Panc1 (cell line): ENCODE measurements around the gene FANCC. TPM values are rescaled to one million over a fixed set of nuclear protein-coding genes. Genes with fewer than 3 reads are reported as not detected.

Source experiments
- ATAC-seq: fragments of 200-7000 bp; cut with Tn5 transposase; 2 replicates; pipeline ENCODE4 v1.9.1; 2020; ENCODE audit warnings: mild to moderate bottlenecking, moderate library complexity
- BruUV-seq: library from RNA; stranded (reverse); fragments of 400-500 nt; replicated peaks from 2 replicates; lab custom pipeline; 2021; lab: Mats Ljungman, UMichigan
- CTCF ChIA-PET: fragments of 300-600 bp; sonication (Branson Sonifier 250); formaldehyde crosslinking; loops from one replicate; lab custom pipeline; 2022; ENCODE audit warnings: antibody characterized with exemption; lab: Charles Lee
- POLR2A ChIA-PET: fragments of 300-600 bp; sonication (Branson Sonifier 250); formaldehyde crosslinking; loops from one replicate; lab custom pipeline; 2022; ENCODE audit warnings: antibody characterized with exemption; lab: Charles Lee
- DNase-seq: peaks from one replicate; pipeline ENCODE4 v3.0.0-alpha.2; 2010; ENCODE audit warnings: low read depth, low spot score
- H3K27ac ChIP-seq: 2 replicates; pipeline ENCODE4 v1.5.1; 2011; ENCODE audit warnings: mild to moderate bottlenecking, low read length, inconsistent platforms
- H3K27me3 ChIP-seq: fragments of 200-500 bp; sonication (Bioruptor generic); 2 replicates; pipeline ENCODE4 v1.6.0; 2014; ENCODE audit warnings: low read length, inconsistent platforms; ENCODE audit not compliant: control insufficient read depth, insufficient read depth
- H3K36me3 ChIP-seq: fragments of 200-500 bp; sonication (Bioruptor generic); 2 replicates; pipeline ENCODE4 v1.5.1; 2014; ENCODE audit warnings: inconsistent platforms, mild to moderate bottlenecking, low read length, moderate library complexity; ENCODE audit not compliant: control insufficient read depth, insufficient read depth
- H3K4me1 ChIP-seq: 2 replicates; pipeline ENCODE4 v1.5.1; 2011; ENCODE audit warnings: inconsistent platforms, mild to moderate bottlenecking, low read length, moderate library complexity; ENCODE audit not compliant: control insufficient read depth, insufficient read depth
- H3K4me3 ChIP-seq, 2 experiments: 2 replicates each; pipeline ENCODE4 v1.5.1; 2011 to 2012; ENCODE audit warnings: low read depth in 2 of 2, low read length in 2 of 2, mild to moderate bottlenecking in 2 of 2, inconsistent platforms in 1 of 2, moderate library complexity in 1 of 2
- H3K9me3 ChIP-seq: fragments of 200-500 bp; sonication (Bioruptor generic); 2 replicates; pipeline ENCODE4 v1.5.1; 2014; ENCODE audit warnings: low read depth, mild to moderate bottlenecking, inconsistent platforms, low read length, moderate library complexity; ENCODE audit not compliant: control insufficient read depth, insufficient read depth
- POLR2AphosphoS5 ChIP-seq: IDR thresholded peaks from 2 replicates; pipeline ENCODE4 v1.6.1; 2012; ENCODE audit warnings: mild to moderate bottlenecking, low read depth, low read length, moderate library complexity
- SIN3A ChIP-seq: IDR thresholded peaks from 2 replicates; pipeline ENCODE4 v1.6.1; 2012; ENCODE audit warnings: low read depth, mild to moderate bottlenecking, low read length, moderate library complexity, borderline replicate concordance; ENCODE audit not compliant: insufficient read depth
- TCF7L2 ChIP-seq: IDR thresholded peaks from 2 replicates; pipeline ENCODE4 v1.6.1; 2011; ENCODE audit warnings: mild to moderate bottlenecking, low read depth, low read length, inconsistent platforms
- in situ Hi-C: cut with HindIII; loops from 2 replicates; pipeline ENCODE4 v1.10.0; 2016; ENCODE audit warnings: low sequenced_read_pairs, low pct_unique_long_range_greater_than_20kb
- intact Hi-C: fragments of 100-400 bp; cut with micrococcal nuclease; formaldehyde crosslinking; loops from one replicate; pipeline ENCODE4 v1.10.0; 2022; ENCODE audit not compliant: unreplicated experiment
- total RNA-seq: library from RNA; stranded (reverse); gene quantifications from one replicate; pipeline ENCODE4 v1.2.1, GENCODE V29; 2021; ENCODE audit not compliant: unreplicated experiment
- TF ChIP-seq, protein P1 (sequence below), 2 experiments: IDR thresholded peaks; 2 replicates each; pipeline ENCODE4 v1.6.1; 2011 to 2012; ENCODE audit warnings: low read depth in 2 of 2, control low read depth in 1 of 2, low read length in 1 of 2, mild to moderate bottlenecking in 1 of 2, moderate library complexity in 1 of 2; ENCODE audit not compliant: insufficient read depth in 1 of 2
- TF ChIP-seq, protein P2 (sequence below): fragments of 450-650 bp; IDR thresholded peaks from 2 replicates; pipeline ENCODE4 v1.5.1; 2017; ENCODE audit warnings: mild to moderate bottlenecking

FANCC gene
- total RNA-seq, 1 experiment from 2014 or later: 17.8 TPM

DNA sequence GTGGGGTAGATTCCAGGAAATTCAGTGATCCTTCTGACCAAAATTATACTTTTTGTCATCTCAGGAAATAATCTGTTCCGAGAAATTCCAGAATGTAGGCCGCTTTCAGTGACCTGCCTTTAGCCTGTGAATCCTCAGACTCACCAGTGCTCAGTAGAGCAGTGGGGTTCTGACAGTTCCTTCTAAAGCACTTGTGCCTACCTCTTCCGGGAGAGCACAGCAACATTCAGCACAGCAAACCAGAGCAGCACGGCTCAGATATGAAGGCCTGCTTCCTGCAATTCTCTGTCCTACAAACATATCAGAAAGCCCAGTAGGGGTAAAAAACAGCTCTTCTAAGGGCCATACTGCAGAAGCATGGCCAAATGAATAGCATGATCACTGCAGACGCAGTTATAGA, 15.0 kb downstream of the FANCC start:
- no peak for DNase-seq
- no peak for ATAC-seq
- H3K9me3 ChIP-seq: no peaks in the 10 kb centered on the region
- TF ChIP-seq POLR2AphosphoS5: no peak
- TF ChIP-seq, protein P1, sequence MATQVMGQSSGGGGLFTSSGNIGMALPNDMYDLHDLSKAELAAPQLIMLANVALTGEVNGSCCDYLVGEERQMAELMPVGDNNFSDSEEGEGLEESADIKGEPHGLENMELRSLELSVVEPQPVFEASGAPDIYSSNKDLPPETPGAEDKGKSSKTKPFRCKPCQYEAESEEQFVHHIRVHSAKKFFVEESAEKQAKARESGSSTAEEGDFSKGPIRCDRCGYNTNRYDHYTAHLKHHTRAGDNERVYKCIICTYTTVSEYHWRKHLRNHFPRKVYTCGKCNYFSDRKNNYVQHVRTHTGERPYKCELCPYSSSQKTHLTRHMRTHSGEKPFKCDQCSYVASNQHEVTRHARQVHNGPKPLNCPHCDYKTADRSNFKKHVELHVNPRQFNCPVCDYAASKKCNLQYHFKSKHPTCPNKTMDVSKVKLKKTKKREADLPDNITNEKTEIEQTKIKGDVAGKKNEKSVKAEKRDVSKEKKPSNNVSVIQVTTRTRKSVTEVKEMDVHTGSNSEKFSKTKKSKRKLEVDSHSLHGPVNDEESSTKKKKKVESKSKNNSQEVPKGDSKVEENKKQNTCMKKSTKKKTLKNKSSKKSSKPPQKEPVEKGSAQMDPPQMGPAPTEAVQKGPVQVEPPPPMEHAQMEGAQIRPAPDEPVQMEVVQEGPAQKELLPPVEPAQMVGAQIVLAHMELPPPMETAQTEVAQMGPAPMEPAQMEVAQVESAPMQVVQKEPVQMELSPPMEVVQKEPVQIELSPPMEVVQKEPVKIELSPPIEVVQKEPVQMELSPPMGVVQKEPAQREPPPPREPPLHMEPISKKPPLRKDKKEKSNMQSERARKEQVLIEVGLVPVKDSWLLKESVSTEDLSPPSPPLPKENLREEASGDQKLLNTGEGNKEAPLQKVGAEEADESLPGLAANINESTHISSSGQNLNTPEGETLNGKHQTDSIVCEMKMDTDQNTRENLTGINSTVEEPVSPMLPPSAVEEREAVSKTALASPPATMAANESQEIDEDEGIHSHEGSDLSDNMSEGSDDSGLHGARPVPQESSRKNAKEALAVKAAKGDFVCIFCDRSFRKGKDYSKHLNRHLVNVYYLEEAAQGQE (IDR thresholded peaks at IDR 0.05; ENCODE audit: insufficient read depth in 1 of 2, low read depth in 2 of 2, low read length in 1 of 2): no peak
- no peak for TF ChIP-seq SIN3A
- TF ChIP-seq TCF7L2: no peak
- TF ChIP-seq, protein P2, sequence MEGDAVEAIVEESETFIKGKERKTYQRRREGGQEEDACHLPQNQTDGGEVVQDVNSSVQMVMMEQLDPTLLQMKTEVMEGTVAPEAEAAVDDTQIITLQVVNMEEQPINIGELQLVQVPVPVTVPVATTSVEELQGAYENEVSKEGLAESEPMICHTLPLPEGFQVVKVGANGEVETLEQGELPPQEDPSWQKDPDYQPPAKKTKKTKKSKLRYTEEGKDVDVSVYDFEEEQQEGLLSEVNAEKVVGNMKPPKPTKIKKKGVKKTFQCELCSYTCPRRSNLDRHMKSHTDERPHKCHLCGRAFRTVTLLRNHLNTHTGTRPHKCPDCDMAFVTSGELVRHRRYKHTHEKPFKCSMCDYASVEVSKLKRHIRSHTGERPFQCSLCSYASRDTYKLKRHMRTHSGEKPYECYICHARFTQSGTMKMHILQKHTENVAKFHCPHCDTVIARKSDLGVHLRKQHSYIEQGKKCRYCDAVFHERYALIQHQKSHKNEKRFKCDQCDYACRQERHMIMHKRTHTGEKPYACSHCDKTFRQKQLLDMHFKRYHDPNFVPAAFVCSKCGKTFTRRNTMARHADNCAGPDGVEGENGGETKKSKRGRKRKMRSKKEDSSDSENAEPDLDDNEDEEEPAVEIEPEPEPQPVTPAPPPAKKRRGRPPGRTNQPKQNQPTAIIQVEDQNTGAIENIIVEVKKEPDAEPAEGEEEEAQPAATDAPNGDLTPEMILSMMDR: no peak
- H3K27me3 ChIP-seq: no peaks in the 10 kb centered on the region
- H3K4me1 ChIP-seq: peaks cover 16% of the 10 kb centered on the region
- in situ Hi-C loops (no loop called here), intact Hi-C loops (no loop called here)
- no TSS peak for BruUV-seq
- POLR2A ChIA-PET: no interaction called here
- H3K36me3 ChIP-seq: no peaks in the 10 kb centered on the region
- CTCF ChIA-PET: no interaction called here
- H3K4me3 ChIP-seq: no peak overlapping the region
- H3K27ac ChIP-seq: no peak overlapping the region

DNA sequence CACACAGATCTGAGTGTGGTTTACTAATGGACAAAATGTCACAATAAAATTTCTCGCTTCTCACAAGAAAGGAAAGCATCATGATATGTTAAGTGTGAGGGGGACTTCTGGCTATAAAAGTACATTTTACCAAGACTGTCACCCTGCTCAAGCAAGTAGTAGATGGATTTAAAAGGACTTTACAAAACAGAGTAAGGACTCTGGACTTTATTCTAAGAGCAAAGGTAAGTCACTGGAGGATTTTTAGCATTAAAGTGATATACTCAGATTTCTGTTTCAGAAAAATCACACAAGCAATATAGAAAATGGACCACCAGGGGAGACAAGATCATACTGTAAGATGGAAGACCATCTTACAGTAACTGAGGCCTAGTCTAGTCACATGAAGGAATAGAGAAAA, 19.7 kb downstream of the FANCC start:
- in situ Hi-C loops: no loop called here
- intact Hi-C loops: no loop called here
- ChIA-PET CTCF (no interaction called here), POLR2A (no interaction called here)
- Histone ChIP-seq H3K4me3 (no peak overlapping the region), H3K4me1 (no peaks in the 10 kb centered on the region), H3K36me3 (no peaks in the 10 kb centered on the region), H3K27ac (no peak overlapping the region), H3K27me3 (no peaks in the 10 kb centered on the region), H3K9me3 (no peaks in the 10 kb centered on the region)
- BruUV-seq: no TSS peak
- TF ChIP-seq POLR2AphosphoS5: no peak
- ATAC-seq (no peak), DNase-seq (no peak)

DNA sequence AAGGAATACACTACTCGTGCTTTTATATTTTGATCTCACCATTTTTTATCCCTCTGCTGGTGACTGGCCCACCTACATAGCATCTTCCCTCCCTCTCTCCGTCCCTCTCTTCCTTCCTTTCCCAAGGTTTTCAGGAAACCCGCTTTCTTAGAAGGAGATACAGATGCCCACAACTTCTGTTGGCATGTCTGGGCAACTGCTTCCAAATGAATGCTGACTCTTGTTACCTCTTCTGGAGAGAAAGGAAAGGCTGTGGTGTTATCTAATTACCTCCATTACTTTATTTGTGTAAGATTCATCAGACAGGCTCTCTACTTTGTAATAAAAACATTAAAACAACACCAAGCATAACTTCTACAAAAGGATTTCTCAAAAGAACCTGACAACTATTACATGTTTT, 20.2 kb downstream of the FANCC start:
- intact Hi-C loops: no loop called here
- ATAC-seq: no peak
- no peaks in the 10 kb centered on the region for H3K36me3 ChIP-seq
- no peak overlapping the region for H3K27ac ChIP-seq
- ChIA-PET CTCF (no interaction called here), POLR2A (no interaction called here)
- no peaks in the 10 kb centered on the region for H3K4me1 ChIP-seq
- TF ChIP-seq, protein P2: no peak
- TF ChIP-seq, protein P1 (IDR thresholded peaks at IDR 0.05; ENCODE audit: insufficient read depth in 1 of 2, low read depth in 2 of 2, low read length in 1 of 2): no peak
- TF ChIP-seq SIN3A: no peak
- no peak for TF ChIP-seq POLR2AphosphoS5
- BruUV-seq: no TSS peak
- DNase-seq: no peak
- H3K9me3 ChIP-seq: no peaks in the 10 kb centered on the region
- H3K4me3 ChIP-seq: no peak overlapping the region
- in situ Hi-C loops: no loop called here
- no peaks in the 10 kb centered on the region for H3K27me3 ChIP-seq
